ENCODE data around the gene FKRP.

FKRP gene

DNA sequence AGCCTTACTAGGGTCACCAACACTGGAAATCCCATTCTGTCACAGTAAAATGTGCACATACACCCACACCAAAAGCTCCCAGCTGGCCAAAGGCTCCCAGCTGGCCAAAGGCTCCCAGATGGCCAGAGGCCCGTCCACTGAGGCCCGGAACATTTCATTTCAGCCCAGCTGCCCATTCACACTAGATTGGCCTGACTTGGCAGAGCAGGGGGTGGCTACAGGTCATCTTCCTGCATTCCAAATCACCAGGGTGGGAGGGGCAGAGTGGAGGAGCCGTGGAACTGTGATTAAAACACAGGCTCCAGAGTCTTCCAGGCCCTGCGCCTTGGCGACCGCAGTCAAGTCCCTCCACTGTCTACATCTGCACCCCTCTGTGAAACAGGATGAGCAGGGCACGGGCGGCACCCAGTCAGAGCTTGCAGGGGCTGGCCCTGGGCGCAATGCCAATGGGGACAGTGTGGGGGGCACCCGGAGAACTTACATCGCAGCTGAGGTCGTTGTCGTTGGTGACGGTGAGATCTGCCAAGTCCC lies 18.8 kb upstream of the FKRP start:
- ATAC-seq, result no peak
- no peak for TF ChIP-seq TOX (CRISPR knock-in tag; IDR thresholded peaks at IDR 0.05; ENCODE audit: borderline replicate concordance)
- TF ChIP-seq, protein P1, sequence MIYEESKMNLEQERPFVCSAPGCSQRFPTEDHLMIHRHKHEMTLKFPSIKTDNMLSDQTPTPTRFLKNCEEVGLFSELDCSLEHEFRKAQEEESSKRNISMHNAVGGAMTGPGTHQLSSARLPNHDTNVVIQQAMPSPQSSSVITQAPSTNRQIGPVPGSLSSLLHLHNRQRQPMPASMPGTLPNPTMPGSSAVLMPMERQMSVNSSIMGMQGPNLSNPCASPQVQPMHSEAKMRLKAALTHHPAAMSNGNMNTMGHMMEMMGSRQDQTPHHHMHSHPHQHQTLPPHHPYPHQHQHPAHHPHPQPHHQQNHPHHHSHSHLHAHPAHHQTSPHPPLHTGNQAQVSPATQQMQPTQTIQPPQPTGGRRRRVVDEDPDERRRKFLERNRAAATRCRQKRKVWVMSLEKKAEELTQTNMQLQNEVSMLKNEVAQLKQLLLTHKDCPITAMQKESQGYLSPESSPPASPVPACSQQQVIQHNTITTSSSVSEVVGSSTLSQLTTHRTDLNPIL (CRISPR knock-in tag; IDR thresholded peaks at IDR 0.05; ENCODE audit: low read depth), result no peak
- TF ChIP-seq OSR1 (CRISPR knock-in tag; IDR thresholded peaks at IDR 0.05), result no peak
- TF ChIP-seq, protein P2, sequence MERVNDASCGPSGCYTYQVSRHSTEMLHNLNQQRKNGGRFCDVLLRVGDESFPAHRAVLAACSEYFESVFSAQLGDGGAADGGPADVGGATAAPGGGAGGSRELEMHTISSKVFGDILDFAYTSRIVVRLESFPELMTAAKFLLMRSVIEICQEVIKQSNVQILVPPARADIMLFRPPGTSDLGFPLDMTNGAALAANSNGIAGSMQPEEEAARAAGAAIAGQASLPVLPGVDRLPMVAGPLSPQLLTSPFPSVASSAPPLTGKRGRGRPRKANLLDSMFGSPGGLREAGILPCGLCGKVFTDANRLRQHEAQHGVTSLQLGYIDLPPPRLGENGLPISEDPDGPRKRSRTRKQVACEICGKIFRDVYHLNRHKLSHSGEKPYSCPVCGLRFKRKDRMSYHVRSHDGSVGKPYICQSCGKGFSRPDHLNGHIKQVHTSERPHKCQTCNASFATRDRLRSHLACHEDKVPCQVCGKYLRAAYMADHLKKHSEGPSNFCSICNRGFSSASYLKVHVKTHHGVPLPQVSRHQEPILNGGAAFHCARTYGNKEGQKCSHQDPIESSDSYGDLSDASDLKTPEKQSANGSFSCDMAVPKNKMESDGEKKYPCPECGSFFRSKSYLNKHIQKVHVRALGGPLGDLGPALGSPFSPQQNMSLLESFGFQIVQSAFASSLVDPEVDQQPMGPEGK (CRISPR knock-in tag; IDR thresholded peaks at IDR 0.05; ENCODE audit: borderline replicate concordance), result no peak
- TF ChIP-seq ZFP30 (CRISPR knock-in tag; IDR thresholded peaks at IDR 0.05), result no peak
- TF ChIP-seq, protein P3, sequence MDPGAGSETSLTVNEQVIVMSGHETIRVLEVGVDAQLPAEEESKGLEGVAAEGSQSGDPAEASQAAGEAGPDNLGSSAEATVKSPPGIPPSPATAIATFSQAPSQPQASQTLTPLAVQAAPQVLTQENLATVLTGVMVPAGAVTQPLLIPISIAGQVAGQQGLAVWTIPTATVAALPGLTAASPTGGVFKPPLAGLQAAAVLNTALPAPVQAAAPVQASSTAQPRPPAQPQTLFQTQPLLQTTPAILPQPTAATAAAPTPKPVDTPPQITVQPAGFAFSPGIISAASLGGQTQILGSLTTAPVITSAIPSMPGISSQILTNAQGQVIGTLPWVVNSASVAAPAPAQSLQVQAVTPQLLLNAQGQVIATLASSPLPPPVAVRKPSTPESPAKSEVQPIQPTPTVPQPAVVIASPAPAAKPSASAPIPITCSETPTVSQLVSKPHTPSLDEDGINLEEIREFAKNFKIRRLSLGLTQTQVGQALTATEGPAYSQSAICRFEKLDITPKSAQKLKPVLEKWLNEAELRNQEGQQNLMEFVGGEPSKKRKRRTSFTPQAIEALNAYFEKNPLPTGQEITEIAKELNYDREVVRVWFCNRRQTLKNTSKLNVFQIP (CRISPR knock-in tag; IDR thresholded peaks at IDR 0.05; ENCODE audit: borderline replicate concordance, low read depth), result no peak
- TF ChIP-seq ZNF8 (CRISPR knock-in tag; IDR thresholded peaks at IDR 0.05), result no peak
- no peak for TF ChIP-seq TCF4 (CRISPR knock-in tag; IDR thresholded peaks at IDR 0.05; ENCODE audit: borderline replicate concordance)
- TF ChIP-seq, protein P4, sequence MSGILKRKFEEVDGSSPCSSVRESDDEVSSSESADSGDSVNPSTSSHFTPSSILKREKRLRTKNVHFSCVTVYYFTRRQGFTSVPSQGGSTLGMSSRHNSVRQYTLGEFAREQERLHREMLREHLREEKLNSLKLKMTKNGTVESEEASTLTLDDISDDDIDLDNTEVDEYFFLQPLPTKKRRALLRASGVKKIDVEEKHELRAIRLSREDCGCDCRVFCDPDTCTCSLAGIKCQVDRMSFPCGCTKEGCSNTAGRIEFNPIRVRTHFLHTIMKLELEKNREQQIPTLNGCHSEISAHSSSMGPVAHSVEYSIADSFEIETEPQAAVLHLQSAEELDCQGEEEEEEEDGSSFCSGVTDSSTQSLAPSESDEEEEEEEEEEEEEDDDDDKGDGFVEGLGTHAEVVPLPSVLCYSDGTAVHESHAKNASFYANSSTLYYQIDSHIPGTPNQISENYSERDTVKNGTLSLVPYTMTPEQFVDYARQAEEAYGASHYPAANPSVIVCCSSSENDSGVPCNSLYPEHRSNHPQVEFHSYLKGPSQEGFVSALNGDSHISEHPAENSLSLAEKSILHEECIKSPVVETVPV (CRISPR knock-in tag; IDR thresholded peaks at IDR 0.05), result no peak

DNA sequence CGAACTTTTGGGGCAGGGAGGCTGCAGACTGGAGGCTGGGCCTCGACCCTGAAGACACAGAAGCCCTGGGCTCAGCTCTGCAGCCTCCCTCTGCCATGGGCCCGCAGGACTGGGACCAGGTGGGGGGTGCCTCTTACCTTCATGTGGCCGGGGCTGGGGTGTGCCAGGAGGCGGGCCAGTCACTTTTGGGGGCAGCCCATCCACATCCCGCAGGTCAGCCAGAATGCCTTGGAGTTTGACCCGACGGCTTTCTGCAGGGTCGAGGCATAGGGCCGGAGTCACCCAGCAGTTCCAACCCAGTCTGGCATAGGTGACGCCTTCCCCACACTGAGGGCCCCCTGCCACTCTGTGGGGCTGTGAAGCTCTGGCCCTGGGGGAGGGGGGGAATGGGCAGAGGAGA lies 18.1 kb upstream of the FKRP start:
- no peak for ATAC-seq
- TF ChIP-seq ZNF565 (CRISPR knock-in tag; conservative IDR thresholded peaks at IDR 0.05; ENCODE audit: low read depth) (no peak), ZNF8 (CRISPR knock-in tag; IDR thresholded peaks at IDR 0.05) (no peak), ISL1 (CRISPR knock-in tag; IDR thresholded peaks at IDR 0.05) (no peak), CSDC2 (CRISPR knock-in tag; IDR thresholded peaks at IDR 0.05) (no peak), TCF4 (CRISPR knock-in tag; IDR thresholded peaks at IDR 0.05; ENCODE audit: borderline replicate concordance) (no peak), ARNTL (CRISPR knock-in tag; IDR thresholded peaks at IDR 0.05; ENCODE audit: borderline replicate concordance, low read depth) (no peak), ZC3H10 (CRISPR knock-in tag; IDR thresholded peaks at IDR 0.05) (no peak), BACH2 (CRISPR knock-in tag; IDR thresholded peaks at IDR 0.05; ENCODE audit: borderline replicate concordance) (no peak)
- TF ChIP-seq, protein P5, sequence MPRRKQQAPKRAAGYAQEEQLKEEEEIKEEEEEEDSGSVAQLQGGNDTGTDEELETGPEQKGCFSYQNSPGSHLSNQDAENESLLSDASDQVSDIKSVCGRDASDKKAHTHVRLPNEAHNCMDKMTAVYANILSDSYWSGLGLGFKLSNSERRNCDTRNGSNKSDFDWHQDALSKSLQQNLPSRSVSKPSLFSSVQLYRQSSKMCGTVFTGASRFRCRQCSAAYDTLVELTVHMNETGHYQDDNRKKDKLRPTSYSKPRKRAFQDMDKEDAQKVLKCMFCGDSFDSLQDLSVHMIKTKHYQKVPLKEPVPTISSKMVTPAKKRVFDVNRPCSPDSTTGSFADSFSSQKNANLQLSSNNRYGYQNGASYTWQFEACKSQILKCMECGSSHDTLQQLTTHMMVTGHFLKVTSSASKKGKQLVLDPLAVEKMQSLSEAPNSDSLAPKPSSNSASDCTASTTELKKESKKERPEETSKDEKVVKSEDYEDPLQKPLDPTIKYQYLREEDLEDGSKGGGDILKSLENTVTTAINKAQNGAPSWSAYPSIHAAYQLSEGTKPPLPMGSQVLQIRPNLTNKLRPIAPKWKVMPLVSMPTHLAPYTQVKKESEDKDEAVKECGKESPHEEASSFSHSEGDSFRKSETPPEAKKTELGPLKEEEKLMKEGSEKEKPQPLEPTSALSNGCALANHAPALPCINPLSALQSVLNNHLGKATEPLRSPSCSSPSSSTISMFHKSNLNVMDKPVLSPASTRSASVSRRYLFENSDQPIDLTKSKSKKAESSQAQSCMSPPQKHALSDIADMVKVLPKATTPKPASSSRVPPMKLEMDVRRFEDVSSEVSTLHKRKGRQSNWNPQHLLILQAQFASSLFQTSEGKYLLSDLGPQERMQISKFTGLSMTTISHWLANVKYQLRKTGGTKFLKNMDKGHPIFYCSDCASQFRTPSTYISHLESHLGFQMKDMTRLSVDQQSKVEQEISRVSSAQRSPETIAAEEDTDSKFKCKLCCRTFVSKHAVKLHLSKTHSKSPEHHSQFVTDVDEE (CRISPR knock-in tag; IDR thresholded peaks at IDR 0.05), result no peak
- TF ChIP-seq, protein P4 (CRISPR knock-in tag; IDR thresholded peaks at IDR 0.05), result no peak

DNA sequence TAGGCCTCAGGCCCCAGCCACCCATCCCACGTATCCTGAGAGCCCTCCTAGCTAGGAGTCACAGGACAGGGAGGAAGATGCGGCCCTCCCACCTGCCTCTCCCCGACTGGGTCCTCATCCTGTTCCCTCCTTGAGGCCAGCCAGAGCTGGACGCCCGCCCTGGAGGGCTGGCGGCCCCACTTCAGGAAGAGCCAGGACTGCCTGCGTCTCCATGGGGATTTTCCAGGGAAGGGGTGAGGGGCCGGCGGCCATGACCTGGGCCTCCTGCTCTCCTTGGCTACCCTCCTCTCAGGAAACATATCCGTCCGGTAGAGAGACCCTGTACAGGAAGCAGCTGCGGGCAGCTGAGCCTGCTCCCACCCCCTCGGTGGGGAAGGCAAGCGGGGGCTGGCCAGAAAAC lies 17.6 kb upstream of the FKRP start:
- no peak for ATAC-seq
- TF ChIP-seq, protein P5 (CRISPR knock-in tag; IDR thresholded peaks at IDR 0.05), result no peak
- TF ChIP-seq BACH2 (CRISPR knock-in tag; IDR thresholded peaks at IDR 0.05; ENCODE audit: borderline replicate concordance) (no peak), ZC3H10 (CRISPR knock-in tag; IDR thresholded peaks at IDR 0.05) (no peak), ISL1 (CRISPR knock-in tag; IDR thresholded peaks at IDR 0.05) (no peak), ESRRG (CRISPR knock-in tag; IDR thresholded peaks at IDR 0.05) (no peak), GLIS3 (CRISPR knock-in tag; IDR thresholded peaks at IDR 0.05) (no peak), ARNTL (CRISPR knock-in tag; IDR thresholded peaks at IDR 0.05; ENCODE audit: borderline replicate concordance, low read depth) (no peak), ZNF70 (CRISPR knock-in tag; IDR thresholded peaks at IDR 0.05) (no peak), ZFP30 (CRISPR knock-in tag; IDR thresholded peaks at IDR 0.05) (no peak), ZNF8 (CRISPR knock-in tag; IDR thresholded peaks at IDR 0.05) (no peak), SNAI2 (CRISPR knock-in tag; IDR thresholded peaks at IDR 0.05) (no peak), CSDC2 (CRISPR knock-in tag; IDR thresholded peaks at IDR 0.05) (no peak), ZNF565 (CRISPR knock-in tag; conservative IDR thresholded peaks at IDR 0.05; ENCODE audit: low read depth) (no peak)
- TF ChIP-seq, protein P3 (CRISPR knock-in tag; IDR thresholded peaks at IDR 0.05; ENCODE audit: borderline replicate concordance, low read depth), result no peak
